ENCODE data around the gene NEDD4.

NEDD4 gene

GRCh38 chr15:55915876-55916567 lies 77.4 kb downstream of the NEDD4 start:
- Histone ChIP-seq H3K4me3 (ENCODE audit: low read length) (no peak overlapping the region), H3K79me2 (ENCODE audit: control insufficient read depth, low read length) (no peaks in the 10 kb centered on the region), H3K27me3 (ENCODE audit: control insufficient read depth, low read length) (no peaks in the 10 kb centered on the region), H3K4me1 (ENCODE audit: control insufficient read depth, low read length) (no peaks in the 10 kb centered on the region), H3K36me3 (ENCODE audit: control insufficient read depth, low read length) (no peaks in the 10 kb centered on the region), H3K4me2 (ENCODE audit: low read length) (no peak overlapping the region), H3F3A (ENCODE audit: control insufficient read depth, insufficient read depth) (no peaks in the 10 kb centered on the region), H4K20me1 (ENCODE audit: control insufficient read depth, insufficient read depth, low read depth, low read length) (no peaks in the 10 kb centered on the region), H3K9me3 (ENCODE audit: control insufficient read depth, insufficient read depth, low read length) (no peaks in the 10 kb centered on the region), H3K9me2 (replicated peaks; ENCODE audit: control insufficient read depth, low read length) (no peaks in the 10 kb centered on the region), H3K27ac (ENCODE audit: low read depth, low read length) (no peak overlapping the region)
- no peak for TF ChIP-seq EZH2phosphoT487 (IDR thresholded peaks at IDR 0.05; ENCODE audit: borderline replicate concordance, low read length)
- no peak for TF ChIP-seq CTCF (IDR thresholded peaks at IDR 0.05; ENCODE audit: low read depth, low read length, poor library complexity, severe bottlenecking)

- Histone ChIP-seq H3K9me2 (replicated peaks; ENCODE audit: control insufficient read depth, low read length) (no peaks in the 10 kb centered on the region), H3K27me3 (ENCODE audit: control insufficient read depth, low read length) (no peaks in the 10 kb centered on the region), H3K27ac (ENCODE audit: low read depth, low read length) (no peak overlapping the region), H3K4me3 (ENCODE audit: low read length) (no peak overlapping the region), H3F3A (ENCODE audit: control insufficient read depth, insufficient read depth) (no peaks in the 10 kb centered on the region), H3K4me1 (ENCODE audit: control insufficient read depth, low read length) (no peaks in the 10 kb centered on the region), H4K20me1 (ENCODE audit: control insufficient read depth, insufficient read depth, low read depth, low read length) (no peaks in the 10 kb centered on the region), H3K9me3 (ENCODE audit: control insufficient read depth, insufficient read depth, low read length) (no peaks in the 10 kb centered on the region), H3K36me3 (ENCODE audit: control insufficient read depth, low read length) (no peaks in the 10 kb centered on the region), H3K79me2 (ENCODE audit: control insufficient read depth, low read length) (no peaks in the 10 kb centered on the region), H3K4me2 (ENCODE audit: low read length) (no peak overlapping the region)
- no peak for TF ChIP-seq EZH2phosphoT487 (IDR thresholded peaks at IDR 0.05; ENCODE audit: borderline replicate concordance, low read length)
- TF ChIP-seq CTCF (IDR thresholded peaks at IDR 0.05; ENCODE audit: low read depth, low read length, poor library complexity, severe bottlenecking), result no peak
These were observed 78.2 kb downstream of the NEDD4 start for GRCh38 chr15:55915221-55915620.

GRCh38 chr15:55914446-55914845 lies 79.0 kb downstream of the NEDD4 start:
- Histone ChIP-seq H3K4me1 (ENCODE audit: control insufficient read depth, low read length) (no peaks in the 10 kb centered on the region), H3K4me3 (ENCODE audit: low read length) (no peak overlapping the region), H3K9me3 (ENCODE audit: control insufficient read depth, insufficient read depth, low read length) (no peaks in the 10 kb centered on the region), H3K79me2 (ENCODE audit: control insufficient read depth, low read length) (no peaks in the 10 kb centered on the region), H3K27me3 (ENCODE audit: control insufficient read depth, low read length) (no peaks in the 10 kb centered on the region), H3K27ac (ENCODE audit: low read depth, low read length) (no peak overlapping the region), H3K36me3 (ENCODE audit: control insufficient read depth, low read length) (no peaks in the 10 kb centered on the region), H3K9me2 (replicated peaks; ENCODE audit: control insufficient read depth, low read length) (no peaks in the 10 kb centered on the region), H3K4me2 (ENCODE audit: low read length) (no peak overlapping the region), H3F3A (ENCODE audit: control insufficient read depth, insufficient read depth) (no peaks in the 10 kb centered on the region), H4K20me1 (ENCODE audit: control insufficient read depth, insufficient read depth, low read depth, low read length) (no peaks in the 10 kb centered on the region)
- no peak for TF ChIP-seq CTCF (IDR thresholded peaks at IDR 0.05; ENCODE audit: low read depth, low read length, poor library complexity, severe bottlenecking)
- TF ChIP-seq EZH2phosphoT487 (IDR thresholded peaks at IDR 0.05; ENCODE audit: borderline replicate concordance, low read length), result no peak
